A549 (cell line): ENCODE measurements around the gene CUL1. TPM values are rescaled to one million over a fixed set of nuclear protein-coding genes. Genes with fewer than 3 reads are reported as not detected.
A peak's percentile ranks its signal among the peaks of the same experiment; 100 is the strongest.

Source experiments
- ATAC-seq, 2 experiments: fragments of 200-7000 bp in 1 of 2; fragments of >200 bp in 1 of 2; cut with Nextera tagmentation in 1 of 2; cut with Tn5 transposase in 1 of 2; 3 replicates each; pipeline versions ENCODE4 v1.8.0 to v1.9.1; 2018 to 2020; ENCODE audit warnings: mild to moderate bottlenecking in 1 of 2, moderate library complexity in 1 of 2
- CTCF ChIA-PET: fragments of 300-600 bp; sonication (Branson Sonifier 250); formaldehyde crosslinking; extraction: SDS; loops from one replicate; lab custom pipeline; 2021; ENCODE audit warnings: antibody characterized with exemption, inconsistent platforms; lab: Yijun Ruan, JAX
- POLR2A ChIA-PET: fragments of 350-600 bp; formaldehyde crosslinking; extraction: SDS; loops from one replicate; lab custom pipeline; 2021; ENCODE audit warnings: antibody characterized with exemption, inconsistent platforms; lab: Yijun Ruan, JAX
- DNase-seq, 2 experiments: peaks; one replicate each; pipeline versions ENCODE4 v3.0.0 to v3.0.0-alpha.2; 2011 to 2016; ENCODE audit warnings: low read depth in 1 of 2, low spot score in 1 of 2
- FAIRE-seq: peaks from 2 replicates; lab custom pipeline; 2011; peaks lifted over from hg19 to GRCh38; lab: Jason Lieb, UNC
- H3K27ac ChIP-seq, 2 experiments: fragments of >200 bp; sonication (Bioruptor Twin); formaldehyde crosslinking; 3 replicates each; pipeline ENCODE4 v1.5.1; 2016 to 2017
- H3K4me1 ChIP-seq: fragments of >200 bp; sonication (Bioruptor Twin); formaldehyde crosslinking; 3 replicates; pipeline ENCODE4 v1.6.1; 2016
- H3K4me2 ChIP-seq: fragments of >200 bp; sonication (Bioruptor Twin); formaldehyde crosslinking; 3 replicates; pipeline ENCODE4 v1.6.1; 2016
- H3K4me3 ChIP-seq: fragments of >200 bp; sonication (Bioruptor Twin); formaldehyde crosslinking; 3 replicates; pipeline ENCODE4 v1.5.1; 2016
- H3K9me3 ChIP-seq: fragments of >200 bp; sonication (Bioruptor Twin); formaldehyde crosslinking; 3 replicates; pipeline ENCODE4 v1.6.1; 2016
- BCL3 ChIP-seq: fragments of >200 bp; sonication (Bioruptor Twin); formaldehyde crosslinking; IDR thresholded peaks from 3 replicates; pipeline ENCODE4 v1.6.1; 2016
- BHLHE40 ChIP-seq: IDR thresholded peaks from 2 replicates; pipeline ENCODE4 v1.6.1; 2012; ENCODE audit warnings: low read depth, low read length, inconsistent platforms
- CBX8 ChIP-seq: fragments of 200-600 bp; sonication (generic); IDR thresholded peaks from 2 replicates; pipeline ENCODE4 v1.6.1; 2016
- CHD4 ChIP-seq: fragments of 200-600 bp; sonication (generic); IDR thresholded peaks from 2 replicates; pipeline ENCODE4 v1.6.1; 2016; ENCODE audit warnings: antibody characterized with exemption, mild to moderate bottlenecking, borderline replicate concordance
- FOSB ChIP-seq: fragments of 250-450 bp; sonication (Bioruptor Pico); IDR thresholded peaks from 2 replicates; pipeline ENCODE4 v1.5.0; 2020; ENCODE audit warnings: mild to moderate bottlenecking, moderate library complexity
- FOSL2 ChIP-seq, 2 experiments: fragments of 450-650 bp in 1 of 2; fragments of >200 bp in 1 of 2; sonication (Bioruptor Twin) in 1 of 2; formaldehyde crosslinking; IDR thresholded peaks; 2 replicates each; pipeline versions ENCODE4 v1.5.0 to v1.6.1; 2016 to 2020; ENCODE audit warnings: mild to moderate bottlenecking in 1 of 2, moderate library complexity in 1 of 2
- GATA3 ChIP-seq: IDR thresholded peaks from 2 replicates; pipeline ENCODE4 v1.6.1; 2012; ENCODE audit warnings: borderline replicate concordance
- HDAC2 ChIP-seq: fragments of 200-600 bp; sonication (generic); IDR thresholded peaks from 2 replicates; pipeline ENCODE4 v1.6.1; 2016
- JUN ChIP-seq, 2 experiments: fragments of >200 bp; sonication (Bioruptor Twin); formaldehyde crosslinking; IDR thresholded peaks; 2 replicates in 1 of 2; 3 replicates in 1 of 2; pipeline ENCODE4 v1.6.1; 2016 to 2017
- KDM1A ChIP-seq: fragments of 200-600 bp; sonication (generic); IDR thresholded peaks from 2 replicates; pipeline ENCODE4 v1.6.1; 2016; ENCODE audit warnings: low read depth, mild to moderate bottlenecking
- NFE2L2 ChIP-seq: fragments of 150-350 bp; conservative IDR thresholded peaks from 2 replicates; pipeline ENCODE4 v1.6.1; 2014; ENCODE audit warnings: low read length
- PBX3 ChIP-seq: IDR thresholded peaks from 2 replicates; pipeline ENCODE4 v1.6.1; 2012
- RFX5 ChIP-seq: fragments of 450-650 bp; IDR thresholded peaks from 2 replicates; pipeline ENCODE4 v1.7.1; 2014; ENCODE audit warnings: antibody characterized with exemption, mild to moderate bottlenecking, moderate library complexity
- RNF2 ChIP-seq: fragments of 200-600 bp; sonication (generic); IDR thresholded peaks from 2 replicates; pipeline ENCODE4 v1.6.1; 2016; ENCODE audit warnings: low read depth, mild to moderate bottlenecking, antibody characterized with exemption, moderate library complexity, borderline replicate concordance
- TP53 ChIP-seq: fragments of 250-450 bp; sonication (Bioruptor Pico); IDR thresholded peaks from 2 replicates; pipeline ENCODE4 v1.5.0; 2021; ENCODE audit warnings: mild to moderate bottlenecking, moderate library complexity
- ZC3H11A ChIP-seq: fragments of 450-650 bp; IDR thresholded peaks from 2 replicates; pipeline ENCODE4 v1.6.1; 2014; ENCODE audit warnings: antibody characterized with exemption, mild to moderate bottlenecking
- WGBS: methylation state at CpG from one replicate; pipeline ENCODE4 v1.1.6; 2017; ENCODE audit errors: missing lambda C conversion rate; 5-methylcytosine and 5-hydroxymethylcytosine counted together
- polyA plus RNA-seq, 4 experiments: library from polyadenylated mRNA; depleted of rRNA in 3 of 4; stranded (reverse); fragments of >200 nt; fragmentation: RNase III in 1 of 4; extraction: RNeasy Plus Mini Kit Qiagen cat#74134 plus additional on column Dnase treatment in 1 of 4; gene quantifications; 2 replicates in 3 of 4; 3 replicates in 1 of 4; pipeline ENCODE4 v1.2.3, GENCODE V29; 2011 to 2017
- TF ChIP-seq, protein P1 (sequence below): fragments of 150-350 bp; IDR thresholded peaks from 2 replicates; pipeline ENCODE4 v1.6.1; 2014; ENCODE audit warnings: low read depth, mild to moderate bottlenecking, low read length
- TF ChIP-seq, protein P2 (sequence below): fragments of 450-650 bp; IDR thresholded peaks from 2 replicates; pipeline ENCODE4 v1.6.1; 2014; ENCODE audit warnings: antibody characterized with exemption
- TF ChIP-seq, protein P3 (sequence below): fragments of >200 bp; sonication (Bioruptor Twin); formaldehyde crosslinking; IDR thresholded peaks from 3 replicates; pipeline ENCODE4 v1.5.1; 2016
- TF ChIP-seq, protein P4 (sequence below): fragments of 200-600 bp; sonication (generic); IDR thresholded peaks from 2 replicates; pipeline ENCODE4 v1.6.1; 2016; ENCODE audit warnings: antibody characterized with exemption, mild to moderate bottlenecking, moderate library complexity
- TF ChIP-seq, protein P5 (sequence below): fragments of 250-450 bp; sonication (Bioruptor Pico); IDR thresholded peaks from 2 replicates; pipeline ENCODE4 v1.5.0; 2021; ENCODE audit warnings: mild to moderate bottlenecking, moderate library complexity, borderline replicate concordance

CUL1 gene
- polyA plus RNA-seq, 2 of the 4 experiments (the other 2 are of a cell fraction), result 57.9 to 70.6 TPM

GRCh38 chr7:148800677-148801076, 102.0 kb downstream of the CUL1 start:
- ChIA-PET CTCF (no interaction called here), POLR2A (no interaction called here)
- Histone ChIP-seq H3K4me3 (no peak overlapping the region), H3K4me1 (no peaks in the 10 kb centered on the region), H3K27ac (no peak overlapping the region), H3K4me2 (no peak overlapping the region), H3K9me3 (no peaks in the 10 kb centered on the region)
- no peak for ATAC-seq
- FAIRE-seq, result no peak
- DNase-seq, result no peak
- WGBS, result 94% methylated on average over 13 of the region's 13 CpGs
- no peak for TF ChIP-seq JUN (IDR thresholded peaks at IDR 0.05)
- TF ChIP-seq HDAC2, result no peak
- TF ChIP-seq KDM1A, result no peak
- TF ChIP-seq, protein P1, sequence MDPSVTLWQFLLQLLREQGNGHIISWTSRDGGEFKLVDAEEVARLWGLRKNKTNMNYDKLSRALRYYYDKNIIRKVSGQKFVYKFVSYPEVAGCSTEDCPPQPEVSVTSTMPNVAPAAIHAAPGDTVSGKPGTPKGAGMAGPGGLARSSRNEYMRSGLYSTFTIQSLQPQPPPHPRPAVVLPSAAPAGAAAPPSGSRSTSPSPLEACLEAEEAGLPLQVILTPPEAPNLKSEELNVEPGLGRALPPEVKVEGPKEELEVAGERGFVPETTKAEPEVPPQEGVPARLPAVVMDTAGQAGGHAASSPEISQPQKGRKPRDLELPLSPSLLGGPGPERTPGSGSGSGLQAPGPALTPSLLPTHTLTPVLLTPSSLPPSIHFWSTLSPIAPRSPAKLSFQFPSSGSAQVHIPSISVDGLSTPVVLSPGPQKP, result no peak
- no peak for TF ChIP-seq ZC3H11A
- no peak for TF ChIP-seq RFX5
- no peak for TF ChIP-seq BCL3
- TF ChIP-seq CBX8, result no peak
- TF ChIP-seq, protein P2, sequence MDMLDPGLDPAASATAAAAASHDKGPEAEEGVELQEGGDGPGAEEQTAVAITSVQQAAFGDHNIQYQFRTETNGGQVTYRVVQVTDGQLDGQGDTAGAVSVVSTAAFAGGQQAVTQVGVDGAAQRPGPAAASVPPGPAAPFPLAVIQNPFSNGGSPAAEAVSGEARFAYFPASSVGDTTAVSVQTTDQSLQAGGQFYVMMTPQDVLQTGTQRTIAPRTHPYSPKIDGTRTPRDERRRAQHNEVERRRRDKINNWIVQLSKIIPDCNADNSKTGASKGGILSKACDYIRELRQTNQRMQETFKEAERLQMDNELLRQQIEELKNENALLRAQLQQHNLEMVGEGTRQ, result no peak
- TF ChIP-seq RNF2, result no peak
- no peak for TF ChIP-seq CHD4
- TF ChIP-seq FOSL2 (IDR thresholded peaks at IDR 0.05), result no peak
- no peak for TF ChIP-seq FOSL2 (CRISPR knock-in tag; IDR thresholded peaks at IDR 0.05)
- no peak for TF ChIP-seq NFE2L2
- TF ChIP-seq, protein P3, sequence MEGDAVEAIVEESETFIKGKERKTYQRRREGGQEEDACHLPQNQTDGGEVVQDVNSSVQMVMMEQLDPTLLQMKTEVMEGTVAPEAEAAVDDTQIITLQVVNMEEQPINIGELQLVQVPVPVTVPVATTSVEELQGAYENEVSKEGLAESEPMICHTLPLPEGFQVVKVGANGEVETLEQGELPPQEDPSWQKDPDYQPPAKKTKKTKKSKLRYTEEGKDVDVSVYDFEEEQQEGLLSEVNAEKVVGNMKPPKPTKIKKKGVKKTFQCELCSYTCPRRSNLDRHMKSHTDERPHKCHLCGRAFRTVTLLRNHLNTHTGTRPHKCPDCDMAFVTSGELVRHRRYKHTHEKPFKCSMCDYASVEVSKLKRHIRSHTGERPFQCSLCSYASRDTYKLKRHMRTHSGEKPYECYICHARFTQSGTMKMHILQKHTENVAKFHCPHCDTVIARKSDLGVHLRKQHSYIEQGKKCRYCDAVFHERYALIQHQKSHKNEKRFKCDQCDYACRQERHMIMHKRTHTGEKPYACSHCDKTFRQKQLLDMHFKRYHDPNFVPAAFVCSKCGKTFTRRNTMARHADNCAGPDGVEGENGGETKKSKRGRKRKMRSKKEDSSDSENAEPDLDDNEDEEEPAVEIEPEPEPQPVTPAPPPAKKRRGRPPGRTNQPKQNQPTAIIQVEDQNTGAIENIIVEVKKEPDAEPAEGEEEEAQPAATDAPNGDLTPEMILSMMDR, result no peak
- no peak for TF ChIP-seq FOSB (CRISPR knock-in tag)
- no peak for TF ChIP-seq GATA3
- no peak for TF ChIP-seq TP53 (CRISPR knock-in tag)
- TF ChIP-seq, protein P4, sequence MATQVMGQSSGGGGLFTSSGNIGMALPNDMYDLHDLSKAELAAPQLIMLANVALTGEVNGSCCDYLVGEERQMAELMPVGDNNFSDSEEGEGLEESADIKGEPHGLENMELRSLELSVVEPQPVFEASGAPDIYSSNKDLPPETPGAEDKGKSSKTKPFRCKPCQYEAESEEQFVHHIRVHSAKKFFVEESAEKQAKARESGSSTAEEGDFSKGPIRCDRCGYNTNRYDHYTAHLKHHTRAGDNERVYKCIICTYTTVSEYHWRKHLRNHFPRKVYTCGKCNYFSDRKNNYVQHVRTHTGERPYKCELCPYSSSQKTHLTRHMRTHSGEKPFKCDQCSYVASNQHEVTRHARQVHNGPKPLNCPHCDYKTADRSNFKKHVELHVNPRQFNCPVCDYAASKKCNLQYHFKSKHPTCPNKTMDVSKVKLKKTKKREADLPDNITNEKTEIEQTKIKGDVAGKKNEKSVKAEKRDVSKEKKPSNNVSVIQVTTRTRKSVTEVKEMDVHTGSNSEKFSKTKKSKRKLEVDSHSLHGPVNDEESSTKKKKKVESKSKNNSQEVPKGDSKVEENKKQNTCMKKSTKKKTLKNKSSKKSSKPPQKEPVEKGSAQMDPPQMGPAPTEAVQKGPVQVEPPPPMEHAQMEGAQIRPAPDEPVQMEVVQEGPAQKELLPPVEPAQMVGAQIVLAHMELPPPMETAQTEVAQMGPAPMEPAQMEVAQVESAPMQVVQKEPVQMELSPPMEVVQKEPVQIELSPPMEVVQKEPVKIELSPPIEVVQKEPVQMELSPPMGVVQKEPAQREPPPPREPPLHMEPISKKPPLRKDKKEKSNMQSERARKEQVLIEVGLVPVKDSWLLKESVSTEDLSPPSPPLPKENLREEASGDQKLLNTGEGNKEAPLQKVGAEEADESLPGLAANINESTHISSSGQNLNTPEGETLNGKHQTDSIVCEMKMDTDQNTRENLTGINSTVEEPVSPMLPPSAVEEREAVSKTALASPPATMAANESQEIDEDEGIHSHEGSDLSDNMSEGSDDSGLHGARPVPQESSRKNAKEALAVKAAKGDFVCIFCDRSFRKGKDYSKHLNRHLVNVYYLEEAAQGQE, result no peak

GRCh38 chr7:148802101-148802493, 103.4 kb downstream of the CUL1 start:
- no peak overlapping the region for H3K4me3 ChIP-seq
- no peaks in the 10 kb centered on the region for H3K9me3 ChIP-seq
- DNase-seq, result no peak
- peak in 1 of 2 experiments; percentile 9; a peak in 3 of 6 replicates for ATAC-seq
- H3K4me1 ChIP-seq, result no peaks in the 10 kb centered on the region
- no peak overlapping the region for H3K27ac ChIP-seq
- 90% methylated on average over 10 of the region's 10 CpGs for WGBS
- POLR2A ChIA-PET, result no interaction called here
- H3K4me2 ChIP-seq, result no peak overlapping the region
- TF ChIP-seq BHLHE40 (no peak), PBX3 (no peak), FOSB (CRISPR knock-in tag) (no peak), NFE2L2 (no peak)
- TF ChIP-seq, protein P5, sequence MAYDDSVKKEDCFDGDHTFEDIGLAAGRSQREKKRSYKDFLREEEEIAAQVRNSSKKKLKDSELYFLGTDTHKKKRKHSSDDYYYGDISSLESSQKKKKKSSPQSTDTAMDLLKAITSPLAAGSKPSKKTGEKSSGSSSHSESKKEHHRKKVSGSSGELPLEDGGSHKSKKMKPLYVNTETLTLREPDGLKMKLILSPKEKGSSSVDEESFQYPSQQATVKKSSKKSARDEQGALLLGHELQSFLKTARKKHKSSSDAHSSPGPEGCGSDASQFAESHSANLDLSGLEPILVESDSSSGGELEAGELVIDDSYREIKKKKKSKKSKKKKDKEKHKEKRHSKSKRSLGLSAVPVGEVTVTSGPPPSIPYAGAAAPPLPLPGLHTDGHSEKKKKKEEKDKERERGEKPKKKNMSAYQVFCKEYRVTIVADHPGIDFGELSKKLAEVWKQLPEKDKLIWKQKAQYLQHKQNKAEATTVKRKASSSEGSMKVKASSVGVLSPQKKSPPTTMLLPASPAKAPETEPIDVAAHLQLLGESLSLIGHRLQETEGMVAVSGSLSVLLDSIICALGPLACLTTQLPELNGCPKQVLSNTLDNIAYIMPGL (CRISPR knock-in tag), result no peak
- CTCF ChIA-PET, result no interaction called here
- FAIRE-seq, result no peak
